ENCODE data around the gene SLC7A8.
"Not testable (repeated sequence)": the region's sequence is repeated elsewhere in the genome, so short reads cannot be mapped to it uniquely, and the experiment has no call there.

- not testable (repeated sequence) for TF ChIP-seq CTCF (IDR thresholded peaks at IDR 0.05; ENCODE audit: low read depth, low read length, poor library complexity, severe bottlenecking); EZH2phosphoT487 (IDR thresholded peaks at IDR 0.05; ENCODE audit: borderline replicate concordance, low read length)
Observed at GRCh38 chr14:23199141-23199540, 15.7 kb upstream of the SLC7A8 start.

All from DOHH2 (cell line).